Measurements from ENCODE around the gene TNFRSF13B. TPM values are rescaled to one million over a fixed set of nuclear protein-coding genes. Genes with fewer than 3 reads are reported as not detected.
A peak's percentile ranks its signal among the peaks of the same experiment; 100 is the strongest.
"Not testable (repeated sequence)": the region's sequence is repeated elsewhere in the genome, so short reads cannot be mapped to it uniquely, and the experiment has no call there.

The TNFRSF13B gene
- total RNA-seq, 4 donors from 2014 or later: 0.66 TPM; not detected in 3

DNA sequence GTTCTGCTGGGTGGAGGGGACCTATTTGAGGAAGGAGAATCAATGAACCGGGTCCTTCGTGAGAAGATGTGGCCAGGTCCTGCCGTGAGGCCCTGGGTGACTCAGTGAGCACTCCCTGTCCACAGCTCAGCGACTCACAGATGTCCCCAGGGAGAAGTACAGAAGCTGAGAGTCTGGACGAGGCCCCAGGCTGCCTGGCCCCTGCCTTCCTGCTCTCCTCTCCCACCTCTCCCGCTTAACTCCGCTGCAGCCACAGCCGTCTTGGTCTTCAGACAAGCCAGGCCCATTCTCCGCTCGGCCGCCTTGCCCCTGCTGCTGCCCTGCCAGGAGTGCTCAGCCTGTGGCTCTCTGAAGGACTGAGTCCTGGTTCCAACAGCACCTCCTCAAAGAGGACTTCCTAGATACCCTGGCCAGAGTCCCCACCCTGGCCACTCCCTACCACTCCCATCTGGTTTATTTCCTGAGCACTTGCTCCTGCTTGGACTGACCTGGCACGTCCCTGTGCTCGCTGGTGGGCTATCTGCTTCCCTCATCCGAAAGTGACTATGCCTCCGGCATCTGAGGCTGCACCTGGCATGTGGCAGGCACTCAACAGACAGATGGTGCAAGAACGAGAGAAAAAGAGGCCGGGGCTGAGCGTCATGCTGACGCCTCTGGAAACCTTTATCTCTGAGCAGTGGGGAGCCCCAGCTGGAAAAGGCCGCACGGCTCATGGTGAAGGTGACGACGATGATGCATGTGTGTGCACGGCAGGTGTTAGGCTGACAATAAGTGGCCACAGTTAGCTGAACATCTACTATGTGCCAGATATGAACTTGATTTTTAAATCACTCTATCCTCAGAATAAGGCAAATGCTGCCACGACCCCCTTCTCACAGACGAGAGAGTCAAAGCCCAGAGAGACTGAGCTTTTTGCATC lies 9.2 kb upstream of the TNFRSF13B start:
- no peaks in the 10 kb centered on the region for H3K27me3 ChIP-seq
- DNase-seq (ENCODE audit: extremely low spot score): no peak
- no peaks in the 10 kb centered on the region for H3K4me1 ChIP-seq
- no peaks in the 10 kb centered on the region for H3K9me3 ChIP-seq
- 88% methylated on average over 26 of the region's 26 CpGs for WGBS
- TF ChIP-seq POLR2AphosphoS5 (IDR thresholded peaks at IDR 0.05) (no peak), EP300 (IDR thresholded peaks at IDR 0.05) (no peak), POLR2A (IDR thresholded peaks at IDR 0.05; ENCODE audit: low read depth) (no peak)
- TF ChIP-seq, protein P1, sequence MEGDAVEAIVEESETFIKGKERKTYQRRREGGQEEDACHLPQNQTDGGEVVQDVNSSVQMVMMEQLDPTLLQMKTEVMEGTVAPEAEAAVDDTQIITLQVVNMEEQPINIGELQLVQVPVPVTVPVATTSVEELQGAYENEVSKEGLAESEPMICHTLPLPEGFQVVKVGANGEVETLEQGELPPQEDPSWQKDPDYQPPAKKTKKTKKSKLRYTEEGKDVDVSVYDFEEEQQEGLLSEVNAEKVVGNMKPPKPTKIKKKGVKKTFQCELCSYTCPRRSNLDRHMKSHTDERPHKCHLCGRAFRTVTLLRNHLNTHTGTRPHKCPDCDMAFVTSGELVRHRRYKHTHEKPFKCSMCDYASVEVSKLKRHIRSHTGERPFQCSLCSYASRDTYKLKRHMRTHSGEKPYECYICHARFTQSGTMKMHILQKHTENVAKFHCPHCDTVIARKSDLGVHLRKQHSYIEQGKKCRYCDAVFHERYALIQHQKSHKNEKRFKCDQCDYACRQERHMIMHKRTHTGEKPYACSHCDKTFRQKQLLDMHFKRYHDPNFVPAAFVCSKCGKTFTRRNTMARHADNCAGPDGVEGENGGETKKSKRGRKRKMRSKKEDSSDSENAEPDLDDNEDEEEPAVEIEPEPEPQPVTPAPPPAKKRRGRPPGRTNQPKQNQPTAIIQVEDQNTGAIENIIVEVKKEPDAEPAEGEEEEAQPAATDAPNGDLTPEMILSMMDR (IDR thresholded peaks at IDR 0.05): no peak
- intact Hi-C loops (cut with DNase I): no loop called here
- no peak overlapping the region for H3K27ac ChIP-seq (replicated peaks in 1 of 4)
- H3K36me3 ChIP-seq: no peaks in the 10 kb centered on the region
- H3K4me3 ChIP-seq: no peak overlapping the region

DNA sequence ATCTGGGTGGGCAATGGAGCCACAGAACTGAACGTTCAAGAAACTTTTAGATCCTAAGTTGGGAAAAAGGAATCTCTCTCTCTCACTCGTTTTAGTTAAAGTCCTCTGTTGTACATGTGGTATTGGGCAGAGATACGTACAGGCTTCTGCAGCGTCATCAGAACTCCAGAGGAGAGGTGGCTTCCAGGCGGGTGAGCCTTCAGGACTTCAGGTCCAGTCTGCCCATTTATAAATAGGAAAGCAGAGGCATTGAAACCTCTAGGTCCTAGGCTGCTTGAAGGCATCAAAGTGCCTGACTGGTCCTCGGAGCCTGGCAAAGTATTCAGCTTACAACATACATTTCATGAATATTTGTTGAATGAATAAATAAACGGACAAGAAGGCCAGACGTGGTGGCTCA lies 8.1 kb upstream of the TNFRSF13B start:
- no peak overlapping the region for H3K4me3 ChIP-seq
- TF ChIP-seq EP300 (IDR thresholded peaks at IDR 0.05): no peak
- no peak for TF ChIP-seq POLR2AphosphoS5 (IDR thresholded peaks at IDR 0.05)
- TF ChIP-seq, protein P1 (IDR thresholded peaks at IDR 0.05): no peak
- no peak for TF ChIP-seq POLR2A (IDR thresholded peaks at IDR 0.05; ENCODE audit: low read depth)
- H3K9me3 ChIP-seq: no peaks in the 10 kb centered on the region
- no peak for DNase-seq (ENCODE audit: extremely low spot score)
- H3K4me1 ChIP-seq: no peaks in the 10 kb centered on the region
- 69% methylated on average over 8 of the region's 8 CpGs for WGBS
- intact Hi-C loops (cut with DNase I): no loop called here
- H3K27me3 ChIP-seq: no peaks in the 10 kb centered on the region
- no peak overlapping the region for H3K27ac ChIP-seq (replicated peaks in 1 of 4)
- H3K36me3 ChIP-seq: no peaks in the 10 kb centered on the region

DNA sequence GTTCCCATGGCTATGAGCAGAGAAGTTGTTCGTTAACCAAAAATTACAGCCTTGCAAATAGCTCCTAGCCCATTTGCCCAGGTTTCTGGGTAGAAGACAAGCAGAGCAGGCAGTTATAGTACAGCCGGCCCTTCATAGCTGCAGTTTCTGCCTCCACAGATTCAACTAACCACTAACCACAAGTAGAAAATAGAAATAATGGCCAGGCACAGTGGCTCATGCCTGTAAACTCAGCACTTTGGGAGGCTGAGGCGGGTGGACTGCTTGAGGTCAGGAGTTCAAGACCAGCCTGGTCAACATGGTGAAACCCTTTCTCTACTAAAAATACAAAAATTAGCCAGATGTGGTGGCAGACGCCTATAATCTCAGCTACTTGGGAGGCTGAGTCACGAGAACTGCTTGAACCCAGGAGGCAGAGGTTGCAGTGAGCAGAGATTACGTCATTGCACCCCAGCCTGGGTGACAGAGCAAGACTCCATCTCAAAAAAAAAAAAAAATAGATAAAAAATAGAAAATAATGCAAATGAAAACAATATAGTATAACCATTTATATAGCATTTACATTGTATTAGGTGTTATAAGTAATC lies 7.4 kb upstream of the TNFRSF13B start:
- H3K27me3 ChIP-seq; intact Hi-C loops (cut with DNase I); H3K4me1 ChIP-seq; H3K27ac ChIP-seq (replicated peaks in 1 of 4); H3K4me3 ChIP-seq; H3K36me3 ChIP-seq; DNase-seq (ENCODE audit: extremely low spot score); H3K9me3 ChIP-seq: not testable (repeated sequence)
- 88% methylated on average over 6 of the region's 6 CpGs for WGBS

- Histone ChIP-seq H3K27me3 (no peaks in the 10 kb centered on the region), H3K36me3 (no peaks in the 10 kb centered on the region), H3K9me3 (no peaks in the 10 kb centered on the region), H3K4me3 (no peak overlapping the region), H3K4me1 (no peaks in the 10 kb centered on the region), H3K27ac (replicated peaks in 1 of 4) (no peak overlapping the region)
- DNase-seq (ENCODE audit: extremely low spot score): peak; percentile 17
- WGBS: 39% methylated on average over 6 of the region's 6 CpGs
- TF ChIP-seq, protein P1 (IDR thresholded peaks at IDR 0.05): no peak
- TF ChIP-seq POLR2AphosphoS5 (IDR thresholded peaks at IDR 0.05) (no peak), POLR2A (IDR thresholded peaks at IDR 0.05; ENCODE audit: low read depth) (no peak), EP300 (IDR thresholded peaks at IDR 0.05) (no peak)
- intact Hi-C loops (cut with DNase I): no loop called here
Measured at GRCh38 chr17:16977932-16978331, 6.0 kb upstream of the TNFRSF13B start.

DNA sequence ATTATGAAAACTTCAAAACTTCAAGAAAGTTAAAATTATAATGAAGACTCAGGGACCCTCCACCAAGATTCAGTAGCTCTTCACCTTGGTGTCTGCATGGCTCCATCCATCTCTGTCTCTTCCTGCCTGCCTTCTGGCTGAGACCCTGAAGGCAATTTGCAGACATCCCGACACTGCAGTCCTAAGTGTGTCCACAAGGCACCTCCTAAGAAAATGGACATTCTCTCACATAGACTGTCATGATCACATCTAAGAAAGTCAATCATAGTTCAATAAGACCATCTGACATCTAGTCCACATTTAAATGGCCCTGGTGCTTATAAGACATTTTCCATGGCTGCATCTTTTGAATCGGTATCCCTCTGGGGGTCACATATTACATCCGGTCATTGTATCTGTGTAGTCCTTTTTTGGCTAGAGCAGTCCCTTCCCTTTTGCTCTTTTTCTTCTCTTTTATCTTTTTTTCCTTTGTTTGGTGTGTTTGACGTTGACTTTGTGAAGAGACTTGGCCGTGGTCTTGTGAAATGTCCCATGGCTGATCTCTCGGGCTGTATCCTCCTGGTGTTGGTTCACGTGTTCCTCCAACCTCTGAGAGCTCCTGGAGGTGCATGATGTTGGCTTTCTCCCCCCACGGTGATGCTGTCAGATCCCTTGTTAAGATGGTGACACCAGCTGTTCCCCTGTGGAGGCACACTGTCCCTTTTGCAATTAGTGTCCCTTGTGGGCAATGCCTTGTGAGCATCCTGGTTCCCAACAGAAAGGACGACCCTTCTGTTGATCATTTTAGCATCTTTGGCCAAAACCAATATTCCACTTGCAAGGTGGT lies 5.0 kb upstream of the TNFRSF13B start:
- 91% methylated on average over 9 of the region's 9 CpGs for WGBS
- H3K4me1 ChIP-seq: no peaks in the 10 kb centered on the region

More for the DNA sequence above, 5.0 kb upstream of the TNFRSF13B start:
- Histone ChIP-seq H3K9me3 (no peaks in the 10 kb centered on the region), H3K27me3 (peaks cover 0 to 4% (median 0%) of the 10 kb centered on the region in 4 donors), H3K4me3 (no peak overlapping the region), H3K27ac (replicated peaks in 1 of 4) (no peak overlapping the region), H3K36me3 (no peaks in the 10 kb centered on the region)
- TF ChIP-seq, protein P1 (IDR thresholded peaks at IDR 0.05): no peak
- no peak for TF ChIP-seq POLR2AphosphoS5 (IDR thresholded peaks at IDR 0.05)
- no peak for TF ChIP-seq EP300 (IDR thresholded peaks at IDR 0.05)
- TF ChIP-seq POLR2A (IDR thresholded peaks at IDR 0.05; ENCODE audit: low read depth): no peak
- intact Hi-C loops (cut with DNase I): no loop called here
- DNase-seq (ENCODE audit: extremely low spot score): peak; percentile 50

Data from esophagus muscularis mucosa (tissue), 4 donors.